ENCODE measurements around the gene ANAPC15. TPM values are rescaled to one million over a fixed set of nuclear protein-coding genes. Genes with fewer than 3 reads are reported as not detected.

Gene ANAPC15
- total RNA-seq, 1 experiment from 2014 or later = 98.6 TPM

DNA sequence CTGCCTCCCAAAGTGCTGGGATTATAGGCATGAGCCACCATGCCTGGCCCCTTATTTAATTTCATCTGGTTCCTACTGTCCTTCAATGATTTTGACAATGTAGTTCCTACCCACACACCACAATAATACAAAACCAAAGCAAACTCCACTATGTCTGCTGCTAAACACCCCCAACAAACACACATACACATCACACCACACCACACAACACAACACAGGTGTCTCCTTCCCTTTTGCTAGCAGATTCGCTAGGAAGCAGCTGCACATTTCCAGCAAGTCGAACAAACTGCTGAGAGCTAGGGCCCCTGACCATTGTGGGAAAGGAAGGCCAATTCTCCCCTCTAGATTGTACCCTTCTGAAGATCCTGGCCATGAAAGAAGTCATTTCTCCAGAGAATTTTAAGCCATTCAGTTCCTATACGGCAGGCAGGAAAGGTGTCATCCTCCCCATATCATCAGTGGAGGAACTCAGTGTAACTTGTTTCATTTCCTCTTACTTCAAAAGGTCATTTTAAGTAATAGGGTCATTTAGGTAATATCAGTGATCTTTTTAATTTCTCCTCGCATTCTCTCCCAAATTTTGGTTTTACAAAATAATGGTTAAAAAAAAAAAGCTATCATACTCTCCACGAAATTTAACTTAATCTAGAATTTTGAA lies 50.6 kb downstream of the ANAPC15 start:
- ChIA-PET POLR2A (interaction anchor here (0.6 kb wide), 1 partner anchor 193 kb away, joined by 3 read pairs; no protein-coding TSS in a partner anchor), CTCF (no interaction called here)
- peaks cover 2% of the 10 kb centered on the region for H3K36me3 ChIP-seq (ENCODE audit: control insufficient read depth, insufficient read depth, low read length)
- H3K27me3 Mint-ChIP-seq (ENCODE audit: insufficient read depth, unreplicated experiment) = no peaks in the 10 kb centered on the region
- no peaks in the 10 kb centered on the region for H3K27me3 ChIP-seq (replicated peaks; ENCODE audit: control insufficient read depth, insufficient read depth, low read length)
- H3K9me3 ChIP-seq = no peaks in the 10 kb centered on the region
- H3K36me3 Mint-ChIP-seq (ENCODE audit: insufficient read depth, unreplicated experiment) = peaks cover 29% of the 10 kb centered on the region
- no peak overlapping the region for H3K4me3 ChIP-seq (ENCODE audit: low read depth, low read length)
- H3K4me3 Mint-ChIP-seq (ENCODE audit: unreplicated experiment) = no peak overlapping the region
- H3K4me1 Mint-ChIP-seq (ENCODE audit: low read depth, unreplicated experiment) = no peaks in the 10 kb centered on the region
- no peaks in the 10 kb centered on the region for H3K4me1 ChIP-seq
- intact Hi-C loops (cut with micrococcal nuclease; ENCODE audit: unreplicated experiment) = no loop called here
- no peak for DNase-seq
- H3K27ac Mint-ChIP-seq (ENCODE audit: unreplicated experiment) = no peak overlapping the region
- no TSS peak for BruUV-seq (replicated peaks)
- no peaks in the 10 kb centered on the region for H3K9me3 Mint-ChIP-seq (ENCODE audit: unreplicated experiment)
- TF ChIP-seq, protein P1, sequence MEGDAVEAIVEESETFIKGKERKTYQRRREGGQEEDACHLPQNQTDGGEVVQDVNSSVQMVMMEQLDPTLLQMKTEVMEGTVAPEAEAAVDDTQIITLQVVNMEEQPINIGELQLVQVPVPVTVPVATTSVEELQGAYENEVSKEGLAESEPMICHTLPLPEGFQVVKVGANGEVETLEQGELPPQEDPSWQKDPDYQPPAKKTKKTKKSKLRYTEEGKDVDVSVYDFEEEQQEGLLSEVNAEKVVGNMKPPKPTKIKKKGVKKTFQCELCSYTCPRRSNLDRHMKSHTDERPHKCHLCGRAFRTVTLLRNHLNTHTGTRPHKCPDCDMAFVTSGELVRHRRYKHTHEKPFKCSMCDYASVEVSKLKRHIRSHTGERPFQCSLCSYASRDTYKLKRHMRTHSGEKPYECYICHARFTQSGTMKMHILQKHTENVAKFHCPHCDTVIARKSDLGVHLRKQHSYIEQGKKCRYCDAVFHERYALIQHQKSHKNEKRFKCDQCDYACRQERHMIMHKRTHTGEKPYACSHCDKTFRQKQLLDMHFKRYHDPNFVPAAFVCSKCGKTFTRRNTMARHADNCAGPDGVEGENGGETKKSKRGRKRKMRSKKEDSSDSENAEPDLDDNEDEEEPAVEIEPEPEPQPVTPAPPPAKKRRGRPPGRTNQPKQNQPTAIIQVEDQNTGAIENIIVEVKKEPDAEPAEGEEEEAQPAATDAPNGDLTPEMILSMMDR (IDR thresholded peaks at IDR 0.05; ENCODE audit: insufficient read depth in 1 of 2, low read depth in 1 of 2, low read length in 1 of 2, severe bottlenecking in 1 of 2, unreplicated experiment in 1 of 2) = no peak

Small RNAs within 50 kb of the gene (microRNA-seq; reads per million reads assigned to microRNA genes)
- 0.56 reads per million for gene MIR3165

Other genes starting within 250 kb of the ANAPC15 start
- not detected in 2 replicates for gene DEFB131B, start 234.2 kb downstream of the ANAPC15 start, total RNA-seq (2022)
- 25.5 and 32.1 TPM in 2 replicates for gene XNDC1N, start 184.1 kb downstream of the ANAPC15 start, total RNA-seq (2022)
- 146 and 153 TPM in 2 replicates for gene RNF121, start 183.6 kb downstream of the ANAPC15 start, total RNA-seq (2022)
- gene IL18BP, start 113.8 kb downstream of the ANAPC15 start, total RNA-seq (2022) = 34.7 and 37.7 TPM in 2 replicates
- gene NUMA1, start 32.2 kb downstream of the ANAPC15 start, total RNA-seq (2022) = 182 and 190 TPM in 2 replicates
- gene LRRC51, start 31.8 kb downstream of the ANAPC15 start, total RNA-seq (2022) = 13.7 and 13.8 TPM in 2 replicates
- 158 and 170 TPM in 2 replicates for gene LAMTOR1, start 9.4 kb downstream of the ANAPC15 start, total RNA-seq (2022)
- gene TOMT, start 6.8 kb downstream of the ANAPC15 start, total RNA-seq (2022) = not detected in 2 replicates
- gene FOLR3, start 23.0 kb upstream of the ANAPC15 start, total RNA-seq (2022) = not detected in 2 replicates
- gene FOLR1, start 79.4 kb upstream of the ANAPC15 start, total RNA-seq (2022) = 65.9 and 93.4 TPM in 2 replicates
- not detected in 2 replicates for gene FOLR2, start 104.1 kb upstream of the ANAPC15 start, total RNA-seq (2022)
- 393 and 396 TPM in 2 replicates for gene INPPL1, start 112.1 kb upstream of the ANAPC15 start, total RNA-seq (2022)
- not detected in 2 replicates for gene PHOX2A, start 131.5 kb upstream of the ANAPC15 start, total RNA-seq (2022)

Measured in Caco-2 (cell line).